ENCODE results near the gene CTNNA3.
"Not testable (repeated sequence)": the region's sequence is repeated elsewhere in the genome, so short reads cannot be mapped to it uniquely, and the experiment has no call there.

CTNNA3 gene

DNA sequence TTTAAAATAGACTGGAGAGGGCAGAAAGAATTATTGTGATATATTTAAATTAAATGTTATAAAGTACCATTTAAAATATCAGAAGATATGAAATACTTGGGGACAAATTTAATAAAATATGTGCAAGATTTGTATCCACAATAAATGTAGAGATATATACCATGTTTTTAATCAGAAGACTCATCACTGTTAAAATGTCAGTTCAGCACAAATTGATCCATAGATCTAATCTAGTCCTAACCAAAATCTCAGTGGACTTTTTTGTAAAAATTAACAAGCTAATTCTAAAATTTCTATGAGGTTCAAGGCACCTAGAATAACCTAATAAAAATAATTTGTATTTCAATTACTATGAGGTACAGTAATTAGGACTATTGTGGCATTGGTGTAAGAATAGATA lies 96.4 kb downstream of the CTNNA3 start:
- no peak for DNase-seq

DNA sequence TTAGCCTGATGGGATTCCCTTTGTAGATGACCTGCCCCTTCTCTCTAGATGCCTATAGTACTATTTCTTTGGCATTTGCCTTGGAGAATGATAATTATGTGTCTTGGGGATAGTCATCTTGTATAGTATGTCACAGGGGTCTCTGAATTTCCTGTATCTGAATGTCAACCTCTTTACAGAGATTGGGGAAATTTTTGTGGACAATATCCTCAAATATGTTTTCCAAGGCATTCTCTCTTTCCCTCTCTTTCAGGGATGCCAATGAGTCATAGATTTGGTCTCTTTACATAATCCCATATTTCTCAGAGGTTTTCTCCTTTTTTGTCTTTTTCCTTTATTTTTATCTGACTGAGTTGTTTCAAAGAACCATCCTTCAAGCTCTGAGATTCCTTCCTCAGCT lies 99.4 kb downstream of the CTNNA3 start:
- no peak for DNase-seq

GRCh38 chr10:67587771-67588170 lies 108.2 kb downstream of the CTNNA3 start:
- DNase-seq = no peak

DNA sequence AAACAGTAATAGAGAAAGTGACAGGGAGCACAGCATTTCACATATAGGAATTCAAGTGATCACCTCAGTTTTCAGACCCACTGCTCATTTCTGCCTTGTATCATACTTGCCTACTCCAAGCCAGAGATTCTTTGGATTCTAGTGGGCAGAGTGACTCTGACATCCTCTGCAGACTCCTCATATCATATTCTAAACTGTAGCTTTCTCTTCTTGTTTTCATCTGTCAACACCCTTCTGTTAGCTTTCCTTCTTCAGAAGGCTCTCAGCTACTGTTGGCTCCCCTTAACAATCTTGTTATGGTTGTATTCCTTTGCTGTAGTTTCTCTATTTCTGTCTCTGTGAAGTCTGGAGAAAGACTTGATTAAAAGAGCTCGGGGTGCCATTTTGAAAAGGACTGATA lies 120.5 kb downstream of the CTNNA3 start:
- no peak for DNase-seq

DNA sequence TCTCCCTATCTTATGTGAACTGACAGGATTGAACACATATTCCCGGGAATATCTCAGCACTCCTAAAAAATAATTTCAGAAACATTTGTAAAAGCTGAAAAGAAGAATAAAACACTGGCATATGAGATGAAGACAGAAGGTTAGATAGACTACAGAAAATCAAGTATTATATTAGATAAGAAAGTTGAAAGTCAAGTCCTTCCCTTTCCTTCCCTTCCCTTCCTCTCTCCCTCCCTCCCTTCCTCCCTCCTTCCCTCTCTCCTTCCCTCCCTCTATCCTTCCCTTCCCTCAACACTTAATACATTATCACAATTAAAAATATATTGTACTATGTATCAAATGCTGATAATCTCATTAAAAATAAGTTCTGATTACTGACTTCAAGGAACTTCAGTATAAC lies 122.5 kb downstream of the CTNNA3 start:
- DNase-seq = no peak

- no peak for DNase-seq
Measured at GRCh38 chr10:67571503-67571902, 124.5 kb downstream of the CTNNA3 start.

DNA sequence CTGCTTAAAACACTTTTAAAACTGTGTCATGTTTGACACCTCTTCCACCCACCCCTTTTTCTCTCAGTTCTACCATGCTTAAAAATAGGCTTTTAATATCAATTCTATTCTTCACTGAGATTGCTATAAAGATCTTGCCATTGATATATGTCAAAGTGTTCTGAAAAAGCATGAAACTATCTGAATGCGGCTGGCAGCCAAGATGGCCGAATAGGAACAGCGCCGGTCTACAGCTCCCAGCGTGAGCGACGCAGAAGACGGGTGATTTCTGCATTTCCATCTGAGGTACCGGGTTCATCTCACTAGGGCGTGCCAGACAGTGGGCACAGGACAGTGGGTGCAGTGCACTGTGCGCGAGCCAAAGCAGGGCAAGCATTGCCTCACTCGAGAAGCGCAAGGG lies 137.7 kb downstream of the CTNNA3 start:
- not testable (repeated sequence) for DNase-seq

DNA sequence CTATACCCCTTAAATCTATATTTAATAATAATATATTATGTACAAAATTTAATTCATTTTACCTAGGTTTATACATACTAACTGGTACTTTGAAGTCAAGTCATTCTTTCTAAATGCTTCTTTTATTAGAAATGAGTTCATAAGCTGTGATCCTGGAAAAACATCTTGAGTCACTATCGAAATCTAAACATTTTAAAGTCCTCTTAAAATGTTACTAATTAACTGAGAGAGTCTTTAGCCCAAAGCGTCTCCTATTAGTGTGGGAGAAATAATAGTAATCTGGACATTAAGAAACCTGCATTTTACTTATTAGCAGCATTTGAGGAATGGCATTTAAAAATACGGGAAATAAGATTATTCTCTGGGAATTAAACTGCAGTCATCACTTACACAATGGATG lies 142.7 kb downstream of the CTNNA3 start:
- DNase-seq = no peak

DNA sequence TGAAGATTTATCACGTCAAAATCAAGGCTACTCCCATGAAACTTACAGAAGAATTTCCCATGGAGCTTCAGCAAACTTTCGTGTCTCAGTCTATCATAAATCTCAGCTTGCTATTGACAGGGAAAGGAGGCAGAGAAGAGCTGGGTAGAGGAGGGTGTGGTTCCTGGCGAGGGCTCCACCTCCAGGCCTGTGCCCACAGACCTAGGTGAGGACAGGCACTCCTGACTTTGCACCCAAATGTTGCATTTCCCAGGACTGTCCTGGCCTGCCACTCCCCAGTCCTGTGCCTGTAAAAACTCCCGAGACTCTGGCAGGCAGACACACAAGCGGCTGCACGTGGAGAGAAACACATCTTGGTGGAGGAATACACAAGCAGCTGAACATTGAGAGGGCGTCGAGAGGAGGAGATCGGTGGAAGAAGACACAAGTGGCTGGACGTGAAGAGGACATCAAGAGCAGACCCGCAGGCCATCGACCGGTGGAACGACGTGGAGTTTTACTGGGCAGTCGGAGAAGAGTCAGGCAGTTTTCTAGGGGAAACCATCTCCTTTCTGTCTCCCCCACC lies 145.1 kb downstream of the CTNNA3 start:
- no peak for DNase-seq

DNA sequence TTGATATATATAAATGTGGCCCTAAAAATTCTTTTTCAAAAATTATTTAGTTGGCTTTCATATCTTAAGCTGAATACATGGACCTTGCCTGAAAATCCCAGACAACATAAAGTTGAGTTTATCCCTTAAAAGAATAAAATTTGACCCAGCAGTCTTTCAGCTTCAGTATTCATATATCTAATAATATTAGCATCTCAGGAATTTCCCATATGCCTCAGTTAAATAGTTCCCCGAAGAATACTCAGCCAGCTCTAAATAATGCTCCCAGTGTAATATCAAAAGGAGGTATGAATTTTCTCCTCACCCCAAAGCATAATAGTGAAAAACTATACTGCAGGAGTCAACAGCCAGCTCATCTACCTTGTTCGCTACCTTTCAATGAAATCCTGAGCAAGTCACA lies 145.9 kb downstream of the CTNNA3 start:
- DNase-seq = no peak

- DNase-seq = no peak
Measured at GRCh38 chr10:67549390-67549789, 146.6 kb downstream of the CTNNA3 start.

DNA sequence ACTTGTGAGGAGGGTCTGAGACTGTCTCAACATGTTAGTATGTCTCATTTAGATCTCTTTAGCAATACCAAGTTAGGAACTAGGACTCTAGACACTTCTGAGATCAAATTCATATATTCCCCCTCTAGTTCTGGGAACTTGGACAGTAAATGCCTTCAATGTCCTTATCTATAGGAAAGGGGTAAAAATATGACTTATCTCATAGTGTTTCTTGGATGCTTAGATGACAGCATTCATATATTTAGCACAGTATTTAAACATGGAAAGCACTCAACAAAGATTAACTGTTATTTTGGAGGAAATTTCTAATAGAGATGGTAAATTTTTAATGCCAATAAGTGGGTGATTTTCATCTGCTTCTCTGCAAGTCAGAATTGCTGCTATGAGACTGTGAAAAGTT lies 154.6 kb downstream of the CTNNA3 start:
- no peak for DNase-seq

GRCh38 chr10:67539312-67539711 lies 156.7 kb downstream of the CTNNA3 start:
- DNase-seq = no peak

DNA sequence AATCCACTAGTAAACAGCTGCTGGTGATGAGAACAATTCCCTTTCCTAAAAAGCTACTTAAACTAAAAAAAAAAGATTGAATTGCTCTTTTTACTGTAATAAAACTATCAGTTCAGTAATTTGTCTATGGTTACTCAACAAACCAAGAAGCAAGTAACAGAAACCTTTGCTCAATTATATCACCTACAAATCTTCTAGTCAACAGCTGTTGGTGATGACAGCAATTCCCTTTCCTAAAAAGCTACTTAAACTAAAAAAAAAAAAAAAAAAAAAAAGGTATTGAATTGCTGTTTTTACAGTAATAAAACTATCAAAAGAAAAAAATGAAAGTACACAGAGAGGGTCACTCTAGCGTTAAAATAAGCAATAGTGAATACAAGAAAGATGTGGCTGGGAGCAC lies 158.1 kb downstream of the CTNNA3 start:
- no peak for DNase-seq

GRCh38 chr10:67533376-67533775 lies 162.6 kb downstream of the CTNNA3 start:
- no peak for DNase-seq

DNA sequence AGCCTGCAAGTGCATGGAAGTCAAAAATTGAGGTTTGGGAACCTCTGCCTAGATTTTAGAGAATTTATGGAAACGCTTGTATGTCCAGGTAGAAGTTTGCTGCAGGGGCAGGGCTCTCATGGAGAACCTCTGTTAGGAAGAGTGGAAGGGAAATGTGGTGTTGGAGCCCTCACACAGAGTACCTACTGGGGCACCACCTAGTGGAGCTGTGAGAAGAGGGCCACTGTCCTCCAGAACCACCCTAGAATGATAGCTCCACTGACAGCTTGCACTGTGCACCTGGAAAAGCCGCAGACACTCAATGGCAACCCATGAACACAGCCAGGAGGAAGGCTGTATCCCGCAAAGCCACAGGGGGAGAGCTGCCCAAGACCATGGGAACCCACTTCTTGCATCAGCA lies 165.0 kb downstream of the CTNNA3 start:
- not testable (repeated sequence) for DNase-seq

DNA sequence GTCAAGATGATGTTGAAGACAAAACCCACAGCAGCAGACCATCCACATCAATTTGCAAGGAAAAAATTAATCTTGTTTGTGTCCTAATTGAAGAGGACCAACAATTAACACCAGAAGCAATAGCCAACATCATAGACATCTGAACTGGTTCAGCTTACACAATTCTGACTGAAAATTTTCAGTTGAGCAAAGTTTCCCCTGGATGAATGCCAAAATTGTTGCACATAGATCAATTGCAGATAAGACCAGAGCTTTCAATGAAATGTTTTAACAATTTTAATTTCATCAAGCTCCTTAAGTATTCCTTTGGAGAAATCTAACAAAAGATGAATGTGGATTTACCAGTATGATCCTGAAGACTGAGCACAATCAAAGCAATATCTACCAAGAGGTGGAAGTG lies 168.6 kb downstream of the CTNNA3 start:
- no peak for DNase-seq

DNA sequence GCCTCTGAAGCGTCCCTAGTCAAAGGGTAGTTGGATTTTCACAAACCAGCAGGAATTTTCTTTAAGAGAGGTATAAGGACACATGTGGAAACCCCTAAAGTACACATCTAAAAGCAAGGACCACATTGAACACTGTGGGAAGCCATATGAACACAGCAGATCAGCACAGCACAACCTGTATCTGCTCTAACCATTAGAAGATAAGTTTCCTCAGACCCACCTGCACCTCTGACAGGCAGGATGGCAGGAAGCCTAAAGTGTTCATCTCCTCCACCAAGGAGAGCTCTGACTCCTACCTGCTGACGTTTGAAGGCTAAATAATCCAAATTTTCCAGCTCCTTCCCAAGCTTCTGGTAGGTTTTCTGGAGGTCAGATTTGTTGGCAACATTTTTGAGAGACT lies 174.4 kb downstream of the CTNNA3 start:
- DNase-seq = no peak

- DNase-seq = peak; percentile 22
Measured at GRCh38 chr10:67520924-67521520, 175.0 kb downstream of the CTNNA3 start.

DNA sequence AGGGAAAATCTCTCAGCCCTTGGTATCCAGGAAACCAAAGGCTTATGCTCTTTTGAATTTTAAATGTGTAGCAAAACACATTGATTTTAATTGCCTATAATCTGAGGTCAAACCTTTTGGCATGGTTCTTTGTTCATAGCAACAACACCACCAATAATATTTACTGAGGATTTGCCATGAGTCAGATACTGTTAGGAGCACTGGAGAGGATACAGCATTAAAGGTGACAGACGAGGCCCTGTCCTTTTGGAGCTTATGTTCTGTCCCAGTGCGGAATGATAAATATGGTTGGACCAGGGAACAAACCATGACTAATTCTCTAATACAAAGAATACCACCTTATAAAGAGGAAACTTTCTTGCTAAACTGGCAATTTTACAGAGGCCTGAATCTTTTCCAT lies 176.6 kb downstream of the CTNNA3 start:
- no peak for DNase-seq

DNA sequence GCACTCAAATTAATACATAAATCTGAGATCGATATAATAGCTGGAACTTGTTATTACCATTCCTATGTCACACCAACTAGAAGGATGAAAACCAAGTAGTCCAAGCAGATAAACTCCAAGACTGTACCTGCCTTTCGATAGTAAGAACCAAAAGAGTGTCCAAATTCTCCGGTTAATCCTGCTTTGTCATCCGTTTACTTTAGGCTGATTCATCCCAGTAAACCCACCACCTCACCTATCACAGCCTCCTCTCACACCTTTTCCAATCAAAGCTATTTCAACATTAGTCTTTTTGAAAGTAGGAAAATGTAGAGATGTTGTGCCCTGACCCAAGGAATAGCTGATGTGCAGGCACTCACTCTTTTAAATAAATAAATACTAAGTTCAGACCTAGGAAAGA lies 177.2 kb downstream of the CTNNA3 start:
- no peak for DNase-seq

DNA sequence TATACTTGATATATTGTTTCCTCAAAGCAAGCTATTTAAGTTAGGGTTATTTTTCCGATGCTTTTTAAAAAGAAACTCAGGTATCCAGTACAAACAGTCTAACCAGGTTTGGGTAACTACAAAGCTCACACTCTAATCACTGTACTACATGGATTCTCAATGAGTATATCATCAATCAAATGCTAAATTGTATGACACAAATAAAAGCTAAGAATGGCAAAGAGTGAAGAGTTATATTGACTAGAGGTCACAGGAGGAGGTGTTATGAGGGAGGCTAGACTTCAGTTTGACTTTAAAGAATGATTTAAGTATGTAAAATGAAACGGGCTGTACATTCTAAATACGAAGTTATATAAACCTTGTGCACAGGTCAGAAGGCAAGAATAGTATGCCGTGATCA lies 178.0 kb downstream of the CTNNA3 start:
- no peak for DNase-seq

GRCh38 chr10:67506757-67507091 lies 189.3 kb downstream of the CTNNA3 start:
- DNase-seq = no peak

- no peak for DNase-seq
Measured at GRCh38 chr10:67506083-67506756, 189.8 kb downstream of the CTNNA3 start.

All from T1000 (cell line).